GM10266 (cell line): Measurements from ENCODE around the gene TMEM202.

Source experiments
- DNase-seq: peaks from one replicate; pipeline ENCODE4 v3.0.0; 2012; ENCODE audit errors: extremely low spot score
- CTCF ChIP-seq: IDR thresholded peaks from 2 replicates; pipeline ENCODE4 v1.5.1; 2012; ENCODE audit warnings: mild to moderate bottlenecking, low read depth; ENCODE audit not compliant: control insufficient read depth, insufficient read depth; ENCODE audit errors: missing control alignments

Gene TMEM202

GRCh38 chr15:72451224-72451623 lies 53.1 kb downstream of the TMEM202 start:
- DNase-seq, result no peak
- no peak for TF ChIP-seq CTCF

- TF ChIP-seq CTCF, result no peak
- DNase-seq, result no peak
Observed at GRCh38 chr15:72456684-72457083, 58.6 kb downstream of the TMEM202 start.
